Activated CD8-positive, alpha-beta memory T cell treated with anti-CD3 and anti-CD28 coated beads, Interleukin-2, amount 50 U/mL, for 1 hour (primary cell): ENCODE data around the gene SV2B.

Experiments
- DNase-seq: peaks from one replicate; pipeline ENCODE4 v3.0.0-alpha.2; 2020; ENCODE audit errors: extremely low read depth

SV2B gene

DNA sequence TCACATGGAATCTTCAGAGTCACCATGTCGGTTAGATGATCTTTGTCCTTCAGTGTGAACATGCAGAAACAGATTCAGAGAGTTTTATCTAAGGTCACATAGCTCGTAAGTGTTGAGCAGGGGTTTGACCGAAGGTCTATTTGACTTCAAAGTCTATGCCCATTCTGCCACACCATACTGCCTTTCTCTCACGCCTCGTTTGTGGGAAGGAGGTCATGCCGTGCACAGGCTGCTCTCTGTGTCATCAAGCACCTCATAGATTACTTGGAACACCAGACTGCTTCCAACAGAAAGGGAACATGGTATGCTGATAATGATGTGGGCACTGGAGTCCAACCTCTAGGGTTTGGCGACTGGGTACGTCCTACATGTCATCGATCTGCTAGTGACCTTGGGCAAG is 128.8 kb downstream of the SV2B start:
- DNase-seq, result no peak

DNA sequence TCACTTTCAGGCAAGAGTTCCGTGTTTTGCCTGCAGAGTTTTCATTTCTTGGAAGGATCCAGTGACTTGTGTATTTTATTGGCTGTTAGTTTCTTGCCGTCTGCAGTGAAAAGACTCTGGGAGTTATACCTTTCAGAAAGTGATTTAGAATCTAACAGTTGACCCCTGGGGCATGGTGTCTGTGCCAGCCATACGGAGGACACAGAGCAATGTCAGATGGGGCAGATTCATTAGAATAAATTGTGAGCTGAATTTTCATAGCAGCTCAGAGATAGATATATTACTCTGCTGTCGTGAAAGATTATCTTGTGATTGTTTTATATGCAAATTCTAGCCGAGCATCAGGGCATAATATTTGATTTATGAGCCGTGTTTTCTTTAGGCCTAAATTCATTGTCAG is 131.6 kb downstream of the SV2B start:
- DNase-seq, result no peak

DNA sequence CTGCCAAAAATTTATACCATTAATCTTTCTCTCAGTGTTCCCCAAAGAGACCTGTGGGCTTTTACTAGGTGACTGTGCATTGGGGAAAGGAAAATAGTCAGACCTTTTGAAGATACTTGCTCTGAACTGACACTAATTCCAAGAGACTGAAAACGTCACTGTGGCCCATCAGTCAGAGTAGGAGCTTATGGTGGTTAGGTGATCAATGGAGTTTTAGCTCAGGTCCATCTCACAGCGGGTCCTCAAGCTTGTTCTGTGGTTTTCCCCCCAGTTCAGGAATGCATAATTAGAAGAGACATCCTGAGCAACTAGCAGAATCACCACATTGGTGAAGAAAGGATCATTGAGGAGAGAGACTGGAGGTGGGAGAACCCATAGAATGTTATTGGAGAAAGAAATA is 134.7 kb downstream of the SV2B start:
- DNase-seq, result no peak

DNA sequence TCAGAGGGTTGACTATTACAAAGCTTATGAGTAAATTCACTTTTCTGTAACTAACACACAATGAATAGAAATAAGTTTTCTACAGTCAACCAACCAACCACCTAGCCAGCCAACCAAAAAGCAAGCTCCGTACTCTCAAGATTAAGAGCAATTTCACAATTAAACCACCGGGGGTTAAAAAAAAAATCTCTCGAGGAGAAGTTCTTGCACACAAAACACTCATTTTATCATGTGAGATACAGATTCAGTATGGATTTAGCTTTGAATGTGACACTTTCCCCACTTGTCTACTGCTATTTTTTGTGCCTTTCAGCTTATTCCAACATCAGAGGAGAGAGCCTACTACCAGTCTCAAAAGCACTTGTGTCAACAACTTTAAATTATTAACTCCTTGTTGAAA is 135.3 kb downstream of the SV2B start:
- DNase-seq, result no peak

DNA sequence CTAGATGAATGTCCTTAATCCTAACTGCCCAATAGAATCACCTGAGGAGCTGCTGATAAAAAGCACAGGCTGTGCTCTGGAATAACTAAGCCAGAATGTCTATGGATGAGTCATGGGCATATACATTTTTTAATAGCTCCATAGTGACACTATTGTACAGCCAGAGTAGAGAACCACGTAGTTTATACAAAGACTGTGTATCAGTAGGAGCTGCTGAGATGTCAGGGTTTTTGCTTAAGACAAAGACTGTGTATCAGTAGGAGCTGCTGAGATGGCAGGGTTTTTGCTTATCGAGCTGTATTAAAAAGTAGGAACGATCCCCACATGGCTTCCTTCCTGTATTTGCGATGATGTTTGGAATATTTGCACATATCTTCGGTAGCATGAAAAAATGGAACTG is 137.4 kb downstream of the SV2B start:
- DNase-seq, result no peak

DNA sequence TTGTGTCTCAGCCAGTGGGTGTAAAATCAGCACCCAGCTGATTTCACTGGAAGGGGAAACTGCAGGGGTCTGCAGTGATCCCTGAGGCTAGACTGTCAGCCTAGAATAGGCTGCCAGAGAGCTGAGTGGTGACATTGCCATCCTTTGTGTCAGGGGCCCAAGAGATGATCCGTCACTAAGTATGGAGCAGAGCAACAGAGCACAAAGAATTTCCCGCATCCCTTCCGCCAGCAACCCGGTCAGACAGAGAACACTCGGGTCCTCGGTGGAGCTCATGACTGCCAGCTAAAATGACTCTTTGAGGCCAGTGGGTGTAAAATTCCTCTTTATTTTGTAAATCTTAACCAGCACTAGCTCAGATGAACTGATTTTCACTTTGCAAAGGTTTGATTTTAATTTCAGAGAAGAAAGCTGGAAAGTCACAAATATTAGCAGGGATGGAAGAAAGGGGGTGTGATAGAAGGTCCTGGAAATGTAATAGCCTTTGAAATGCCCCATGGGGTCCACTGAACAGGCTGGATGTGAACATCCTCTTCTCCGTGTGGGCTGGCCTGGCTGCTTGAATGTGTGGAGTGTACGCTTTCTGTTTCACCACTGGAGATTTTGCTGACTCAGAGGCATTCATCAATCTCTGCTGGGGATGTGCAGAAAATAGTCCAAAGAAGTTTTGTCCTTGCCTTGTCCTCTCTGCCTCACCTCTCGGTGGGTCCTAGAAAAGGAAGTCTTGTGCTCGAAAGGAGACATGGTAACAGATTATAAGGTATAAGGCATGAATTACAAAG is 138.8 kb downstream of the SV2B start:
- DNase-seq, result no peak

DNA sequence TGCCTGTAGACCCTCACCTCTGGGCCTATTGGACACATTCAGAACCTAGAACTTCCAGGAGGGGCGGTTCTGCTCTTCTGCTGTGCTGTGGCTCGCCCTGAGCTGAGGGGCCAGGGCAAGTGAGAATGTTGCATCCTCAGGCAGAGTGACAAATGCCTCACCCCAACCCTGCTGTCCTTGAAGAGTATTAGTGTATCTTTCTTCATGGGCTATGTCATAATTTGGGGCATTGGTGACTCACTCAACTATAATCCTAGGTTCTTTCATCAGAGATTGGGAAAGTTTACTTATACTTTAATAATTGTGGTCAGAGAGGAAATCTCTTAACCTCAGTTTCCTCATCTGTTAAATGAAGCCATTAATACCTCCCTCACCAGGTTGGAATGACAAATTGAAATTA is 143.8 kb downstream of the SV2B start:
- DNase-seq, result no peak

DNA sequence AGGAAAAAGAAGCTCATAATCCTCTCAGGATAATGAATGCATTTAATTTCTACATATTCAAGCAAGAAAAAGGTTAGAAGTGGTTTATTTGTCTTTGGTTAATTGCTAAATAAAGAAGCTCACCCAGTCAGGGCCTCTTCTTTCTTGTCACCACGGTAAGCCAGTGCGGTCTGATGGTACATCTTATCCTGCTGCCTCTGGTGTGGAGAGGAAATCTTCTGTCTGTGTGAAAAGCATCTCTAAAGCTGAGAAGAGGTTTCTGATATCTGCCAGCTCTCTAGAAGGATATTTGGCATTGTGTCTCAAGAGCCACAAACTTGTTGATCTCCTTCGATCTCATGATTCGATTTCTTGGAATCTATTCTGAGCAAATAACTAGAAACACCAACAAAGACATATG is 144.9 kb downstream of the SV2B start:
- DNase-seq, result no peak

DNA sequence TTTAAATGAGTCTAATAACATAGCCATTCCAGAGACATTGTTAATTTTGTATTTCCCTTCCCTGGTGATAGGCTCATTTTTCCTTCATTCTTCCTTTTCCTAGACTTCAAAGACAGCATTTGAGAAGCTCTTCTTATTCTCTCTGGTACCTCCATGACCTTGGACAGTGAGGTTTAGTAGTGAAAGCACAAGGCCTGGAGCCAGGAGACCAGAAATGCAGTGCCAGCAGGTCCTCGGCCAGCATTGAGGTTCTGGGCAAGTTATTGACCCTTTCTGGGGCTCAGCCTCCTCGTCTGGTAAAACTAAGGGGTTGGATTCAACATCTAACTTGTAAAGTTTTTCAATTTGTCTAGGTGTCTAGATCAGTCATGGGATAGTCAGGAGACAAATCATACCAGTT is 146.9 kb downstream of the SV2B start:
- DNase-seq, result no peak

DNA sequence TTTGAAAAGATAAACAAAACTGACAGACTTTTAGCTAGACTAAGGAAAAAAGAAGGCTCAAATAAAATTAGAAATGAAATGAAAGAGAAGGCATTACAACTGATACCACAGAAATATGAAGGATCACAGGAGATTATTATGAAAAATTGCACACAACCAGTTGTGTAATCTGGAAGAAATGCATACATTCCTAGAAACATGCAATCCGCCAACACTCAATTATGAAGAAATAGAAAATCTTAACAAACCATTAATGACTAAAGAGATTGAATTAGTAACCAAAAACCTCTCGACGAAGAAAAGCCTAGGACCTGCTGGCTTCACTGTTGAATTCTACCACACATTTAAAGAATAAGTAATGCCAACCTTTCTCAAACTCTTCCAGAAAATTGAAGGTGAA is 149.5 kb downstream of the SV2B start:
- no peak for DNase-seq

DNA sequence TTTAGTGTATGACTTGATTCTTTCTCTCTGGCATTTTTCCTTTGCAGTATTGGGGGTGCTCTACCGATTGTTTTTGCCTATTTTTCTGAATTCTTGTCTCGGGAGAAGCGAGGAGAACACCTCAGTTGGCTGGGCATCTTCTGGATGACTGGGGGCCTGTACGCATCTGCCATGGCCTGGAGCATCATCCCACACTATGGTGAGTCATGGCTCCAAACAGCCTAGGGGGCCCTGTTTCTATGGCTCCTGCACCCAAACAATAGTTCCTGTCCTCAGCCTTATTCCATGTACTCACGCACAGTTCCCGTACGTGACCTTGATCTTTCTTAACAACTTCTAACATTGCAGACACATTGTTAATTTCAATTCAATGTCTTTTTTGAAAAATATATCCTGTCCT is 152.3 kb downstream of the SV2B start:
- no peak for DNase-seq

DNA sequence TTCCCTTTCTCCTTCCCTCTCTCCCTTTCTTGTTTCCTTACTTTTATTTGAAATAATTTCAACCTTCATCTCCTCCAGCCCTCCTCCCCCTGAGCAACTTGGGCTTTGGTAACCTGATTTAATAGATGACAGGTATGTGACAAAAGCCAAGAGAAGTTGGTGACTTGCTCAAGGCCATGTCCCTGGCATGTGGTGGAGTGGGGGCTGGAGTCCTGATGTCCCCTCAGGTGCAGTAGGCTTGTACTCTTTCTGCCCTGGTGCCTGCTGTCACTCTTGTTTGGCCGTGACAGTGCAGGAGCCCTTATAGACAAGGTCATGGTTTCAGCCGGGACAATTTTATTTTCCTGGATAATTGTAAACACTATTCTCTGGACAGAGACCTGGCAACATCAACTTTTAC is 152.7 kb downstream of the SV2B start:
- DNase-seq, result no peak

DNA sequence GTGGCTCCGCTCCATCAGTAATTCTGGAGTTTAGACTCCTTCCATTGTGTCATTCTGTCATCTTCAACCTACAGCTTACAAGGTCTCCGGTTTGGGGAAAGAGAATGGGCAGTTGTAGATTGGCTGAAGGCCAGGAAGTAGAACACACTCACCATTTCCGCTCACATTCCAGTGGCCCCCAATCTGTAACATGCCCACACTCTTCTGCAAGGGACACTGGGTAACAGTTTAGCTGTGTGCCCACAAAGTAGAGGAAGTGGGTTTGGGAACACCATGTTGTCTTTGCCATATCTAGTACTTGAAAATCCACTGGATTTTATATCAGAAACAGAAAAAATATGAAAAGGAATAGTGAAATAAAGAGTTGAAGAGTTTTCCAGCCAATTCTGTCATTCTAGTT is 153.5 kb downstream of the SV2B start:
- no peak for DNase-seq

DNA sequence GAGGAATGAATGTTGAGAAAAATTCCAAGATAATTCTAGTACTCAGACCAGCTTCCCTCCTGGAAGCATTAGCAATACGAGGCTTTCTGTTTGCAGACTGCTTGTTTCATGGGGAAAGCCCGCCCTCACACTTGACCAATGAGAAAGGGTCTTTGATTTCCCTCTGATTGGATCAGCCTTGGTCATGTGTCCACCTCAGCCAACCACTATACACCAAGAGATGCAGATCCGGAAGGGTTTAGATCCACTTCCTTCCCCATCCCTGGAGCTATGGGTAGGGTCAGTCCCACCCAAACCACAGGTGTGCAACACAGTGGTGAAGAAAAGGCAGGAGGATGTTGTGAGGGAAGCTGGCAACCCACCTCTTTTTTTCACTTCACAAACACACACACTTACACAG is 154.7 kb downstream of the SV2B start:
- no peak for DNase-seq

DNA sequence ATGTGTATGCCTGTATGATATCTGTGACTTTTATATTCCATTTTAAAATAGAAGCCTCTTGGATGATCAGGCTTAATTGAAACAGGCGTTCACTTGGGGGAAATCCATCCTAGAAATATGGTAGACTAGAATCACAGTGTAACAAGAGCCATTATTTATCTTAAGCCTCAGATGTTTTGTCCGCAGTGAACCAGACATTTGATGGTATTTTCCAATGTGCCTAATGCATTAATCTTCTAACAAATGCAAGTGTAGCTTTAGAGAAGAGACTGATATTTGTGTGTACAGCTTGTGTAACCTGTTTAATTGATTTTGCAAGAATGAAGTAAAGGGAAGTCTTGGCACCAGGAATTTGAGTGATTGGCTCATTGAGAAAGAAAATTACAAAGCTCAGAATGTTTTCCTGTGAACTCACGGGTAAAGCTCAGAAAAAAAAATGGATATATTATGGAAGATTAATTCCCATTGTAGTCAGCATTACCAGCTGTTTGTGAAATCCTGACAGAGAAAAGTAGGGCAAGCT is 155.7 kb downstream of the SV2B start:
- no peak for DNase-seq

DNA sequence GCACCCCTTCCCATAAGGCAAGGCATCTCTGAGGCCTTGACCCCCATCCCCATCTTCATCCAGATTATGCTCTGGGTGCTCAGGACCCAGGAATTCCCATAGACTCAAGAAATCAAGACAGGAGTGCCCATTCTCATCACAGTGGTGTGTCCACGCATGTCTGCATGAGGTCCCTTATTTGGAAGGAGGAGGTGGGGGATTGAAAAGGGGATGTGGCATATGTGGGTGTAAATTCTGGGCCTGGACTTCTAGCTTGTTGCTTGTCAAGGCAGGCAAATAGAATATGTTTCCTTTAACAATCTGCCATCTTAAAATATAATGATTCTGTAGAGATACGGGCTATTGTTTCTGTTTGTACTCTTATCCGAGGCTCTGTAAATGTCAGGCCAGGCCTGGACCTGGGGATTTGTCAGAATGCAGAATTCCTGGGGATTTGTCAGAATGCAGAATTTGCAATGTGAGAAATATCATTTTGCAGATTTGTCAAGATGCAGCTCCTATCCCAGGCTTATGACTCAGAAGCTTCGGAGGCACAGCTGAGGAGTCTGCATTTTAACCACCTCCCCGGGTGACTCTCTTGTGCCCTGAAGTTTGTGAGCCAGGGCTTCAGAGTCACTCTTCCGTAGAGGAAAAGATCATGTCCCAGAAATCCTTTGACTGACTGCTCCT is 157.8 kb downstream of the SV2B start:
- DNase-seq, result no peak

DNA sequence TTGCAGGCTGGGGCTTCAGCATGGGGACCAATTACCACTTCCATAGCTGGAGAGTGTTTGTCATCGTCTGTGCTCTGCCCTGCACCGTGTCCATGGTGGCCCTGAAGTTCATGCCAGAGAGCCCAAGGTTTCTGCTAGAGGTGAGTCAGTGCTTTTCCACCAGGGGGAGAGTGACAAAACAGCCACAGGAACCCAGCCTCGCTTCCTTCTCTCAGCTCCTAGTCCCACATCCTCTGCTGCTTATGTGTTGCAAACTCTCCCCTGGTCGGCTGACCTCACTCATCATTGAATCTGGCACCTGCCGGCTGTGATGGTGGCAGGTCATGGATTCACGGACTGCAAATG is 158.3 kb downstream of the SV2B start:
- no peak for DNase-seq

DNA sequence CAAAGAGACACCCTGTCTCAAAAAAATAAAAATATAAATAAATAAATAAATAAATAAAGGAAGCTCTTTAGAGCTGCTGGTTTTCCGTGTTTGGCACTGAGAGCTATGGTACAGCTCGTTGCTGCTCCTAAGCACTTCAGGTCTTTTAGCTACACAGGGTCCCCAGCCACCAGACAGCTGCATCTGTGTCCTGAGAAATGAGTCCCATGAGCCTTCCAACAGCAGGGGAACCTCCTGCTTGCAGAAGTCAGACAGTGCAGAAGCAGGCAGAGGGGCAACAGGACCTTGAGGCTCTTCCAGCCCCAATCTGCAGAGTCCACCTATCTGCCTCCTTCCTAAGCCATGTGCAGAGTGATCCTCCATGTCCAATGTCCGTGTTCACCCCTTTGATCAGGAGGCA is 159.0 kb downstream of the SV2B start:
- DNase-seq, result no peak

DNA sequence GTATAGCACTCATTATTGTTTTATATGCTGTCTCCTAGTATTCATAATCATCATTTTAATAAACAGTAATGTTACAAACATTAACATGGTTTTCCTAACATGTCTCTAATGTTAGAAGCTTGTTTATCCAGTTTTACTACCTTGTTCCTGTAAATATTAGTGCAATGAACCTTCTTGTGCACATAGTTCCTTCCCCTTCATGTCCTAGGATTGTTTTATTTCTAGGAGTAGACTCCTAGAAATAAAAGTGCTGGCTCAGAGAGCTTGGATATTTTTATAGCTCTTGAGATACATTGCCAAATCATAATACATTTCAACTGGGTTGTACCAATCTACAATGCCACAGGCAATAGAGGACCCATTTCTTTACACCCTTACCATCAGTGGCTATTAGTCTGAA is 161.3 kb downstream of the SV2B start:
- no peak for DNase-seq

DNA sequence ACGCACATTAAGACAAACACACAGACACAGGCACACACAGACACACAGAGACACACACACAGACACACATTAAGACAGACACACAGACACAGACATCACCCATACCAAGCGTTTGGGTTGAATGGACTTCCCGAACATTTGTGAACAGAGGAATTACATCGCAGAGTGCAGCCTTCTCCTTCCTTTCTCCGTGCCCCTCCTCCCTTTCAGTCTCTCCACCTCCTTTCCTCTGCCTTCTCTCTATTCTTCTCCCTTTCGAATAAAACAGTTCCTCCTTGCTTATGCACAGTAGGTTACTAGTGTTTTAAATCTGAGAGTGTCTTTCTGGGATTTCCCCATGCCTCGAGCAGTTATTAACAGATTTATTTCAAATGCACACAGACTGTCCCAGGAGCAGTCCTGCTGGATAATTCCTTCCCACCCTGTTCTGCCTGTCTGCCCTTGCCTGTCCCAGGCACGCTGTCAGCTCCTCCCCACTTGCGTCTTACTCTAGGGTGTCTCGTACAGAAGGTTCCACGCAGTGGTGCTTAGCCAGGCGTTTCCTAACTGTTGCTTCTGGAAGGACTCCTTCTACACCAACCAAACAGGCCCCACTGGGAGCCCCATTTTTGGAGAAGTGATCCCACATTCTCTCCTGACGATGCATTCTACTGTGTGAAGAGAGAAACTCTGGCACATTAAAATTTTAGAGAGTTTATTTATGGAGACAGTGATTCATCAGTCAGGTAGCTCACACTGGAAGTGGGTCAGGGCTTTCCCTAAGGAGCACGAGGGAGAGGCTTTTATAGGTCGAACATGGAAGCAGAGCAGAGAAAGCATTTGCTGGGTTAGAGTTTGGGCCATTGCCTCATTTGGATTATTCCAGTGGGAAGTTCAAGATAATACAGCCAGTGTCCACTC is 163.8 kb downstream of the SV2B start:
- DNase-seq, result no peak

DNA sequence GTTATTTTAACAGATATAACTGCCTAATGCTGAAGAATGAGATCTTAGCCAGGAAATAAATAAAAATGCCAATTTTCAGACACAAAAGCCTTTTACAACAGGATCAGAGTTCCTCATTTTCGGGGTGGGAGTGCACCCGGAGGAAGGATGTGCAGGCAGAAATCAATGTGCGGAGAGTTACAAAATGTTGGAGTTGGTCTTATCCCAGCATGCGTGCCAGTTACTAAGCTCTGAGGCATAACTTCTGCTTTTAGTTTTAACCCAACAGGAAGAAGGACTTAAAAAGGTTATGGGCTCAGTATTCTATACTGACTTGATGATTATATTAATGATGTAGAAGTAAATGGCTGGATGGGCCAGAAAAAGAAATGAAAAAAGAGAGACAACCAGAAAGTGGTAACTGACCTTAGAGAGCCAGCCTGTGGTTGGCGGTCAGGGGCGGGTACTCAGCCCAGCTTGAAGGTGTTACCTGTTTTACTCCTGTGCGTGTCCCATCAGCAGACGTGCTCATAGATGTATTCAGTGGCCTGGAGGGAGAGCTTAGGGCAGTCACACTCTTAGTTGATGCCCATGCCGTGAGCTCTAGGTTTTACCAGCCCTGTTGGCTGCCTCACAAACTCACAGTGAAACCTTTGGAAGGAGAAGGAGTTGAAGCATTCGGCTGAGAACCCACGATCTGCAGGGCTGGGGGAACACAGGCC is 164.7 kb downstream of the SV2B start:
- no peak for DNase-seq

DNA sequence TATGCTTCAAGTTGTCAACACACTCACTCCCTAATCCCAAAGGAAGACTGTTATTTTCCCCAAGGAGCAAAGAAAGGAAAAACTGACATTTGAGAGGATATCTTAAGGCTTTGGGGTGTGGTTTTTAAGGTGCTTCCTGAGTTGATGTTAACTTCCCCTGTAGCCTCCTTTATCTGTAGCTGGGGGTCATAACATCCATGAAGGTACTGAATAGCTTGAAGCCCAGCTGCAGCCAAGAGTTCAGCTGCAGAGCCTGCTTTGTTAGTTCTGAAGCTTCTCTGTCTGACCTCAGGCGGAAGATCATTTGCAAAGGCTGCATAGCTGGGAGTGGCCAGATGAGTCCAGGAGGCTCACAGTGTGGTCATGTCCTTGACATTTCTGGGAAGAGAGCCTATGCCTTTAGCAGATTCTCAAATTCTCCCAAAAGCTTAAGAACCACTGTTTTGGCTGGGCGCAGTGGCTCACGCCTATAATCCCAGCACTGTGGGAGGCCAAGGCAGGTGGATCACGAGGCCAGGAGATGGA is 165.4 kb downstream of the SV2B start:
- DNase-seq, result no peak
